GM12878 (cell line): Measurements from ENCODE around the gene ZFP90. TPM values are rescaled to one million over a fixed set of nuclear protein-coding genes. Genes with fewer than 3 reads are reported as not detected.

Experiments
- ATAC-seq: fragments of 200-7000 bp; cut with Tn5 transposase; 3 replicates; pipeline ENCODE4 v1.9.1; 2020; ENCODE audit warnings: mild to moderate bottlenecking, moderate library complexity
- BruUV-seq: library from RNA; stranded (reverse); fragments of 400-500 nt; replicated peaks from 2 replicates; lab custom pipeline; 2021; lab: Mats Ljungman, UMichigan
- CTCF ChIA-PET: fragments of 300-600 bp; sonication (Branson Sonifier 250); formaldehyde crosslinking; extraction: SDS; loops from one replicate; lab custom pipeline; 2021; ENCODE audit warnings: inconsistent platforms; lab: Yijun Ruan, JAX
- POLR2A ChIA-PET: fragments of 350-600 bp; formaldehyde crosslinking; extraction: SDS; loops from one replicate; lab custom pipeline; 2021; ENCODE audit warnings: inconsistent platforms; lab: Charles Lee
- RAD21 ChIA-PET: fragments of 300-600 bp; sonication (Branson Sonifier 250); formaldehyde crosslinking; loops from one replicate; lab custom pipeline; 2023; ENCODE audit warnings: antibody characterized with exemption; ENCODE audit not compliant: unreplicated experiment; lab: Charles Lee
- SMC1A ChIA-PET: fragments of 300-600 bp; sonication (Branson Sonifier 250); formaldehyde crosslinking; loops from one replicate; lab custom pipeline; 2023; ENCODE audit not compliant: unreplicated experiment, uncharacterized antibody; lab: Charles Lee
- DNase-seq: peaks from one replicate; pipeline ENCODE4 v3.0.0-alpha.2; 2011; ENCODE audit warnings: low read depth, low spot score
- FAIRE-seq: peaks from 3 replicates; lab custom pipeline; 2011; peaks lifted over from hg19 to GRCh38; lab: Jason Lieb, UNC
- H2AFZ ChIP-seq: 2 replicates; pipeline ENCODE4 v1.6.0; 2011; ENCODE audit warnings: low read depth, low read length, control low read depth; ENCODE audit not compliant: control insufficient read depth
- H3K27ac ChIP-seq: 2 replicates; pipeline ENCODE4 v1.5.1; 2011; ENCODE audit warnings: control low read depth; ENCODE audit not compliant: control insufficient read depth, insufficient read depth
- H3K27me3 ChIP-seq, 2 experiments: replicated peaks in 1 of 2; 2 replicates each; pipeline versions ENCODE4 v1.6.0 to v1.6.1; 2011; ENCODE audit warnings: low read length in 1 of 2; ENCODE audit not compliant: control insufficient read depth in 2 of 2, insufficient read depth in 2 of 2
- H3K36me3 ChIP-seq, 2 experiments: 2 replicates each; pipeline ENCODE4 v1.5.1; 2011; ENCODE audit warnings: low read length in 1 of 2; ENCODE audit not compliant: control insufficient read depth in 2 of 2, insufficient read depth in 2 of 2
- H3K4me1 ChIP-seq: 2 replicates; pipeline ENCODE4 v1.6.1; 2011; ENCODE audit warnings: mild to moderate bottlenecking, low read length, moderate library complexity, mixed read lengths; ENCODE audit not compliant: control insufficient read depth, insufficient read depth
- H3K4me2 ChIP-seq: 2 replicates; pipeline ENCODE4 v1.6.0; 2011; ENCODE audit warnings: control low read depth; ENCODE audit not compliant: control insufficient read depth, insufficient read depth
- H3K4me3 ChIP-seq: fragments of 200-600 bp; sonication (generic); 2 replicates; pipeline ENCODE4 v1.5.1; 2016
- H3K79me2 ChIP-seq: 2 replicates; pipeline ENCODE4 v1.6.0; 2011; ENCODE audit warnings: low read length; ENCODE audit not compliant: control insufficient read depth, insufficient read depth
- H3K9ac ChIP-seq: 2 replicates; pipeline ENCODE4 v1.8.0; 2011; ENCODE audit warnings: low read length, control low read depth, mixed read lengths; ENCODE audit not compliant: control insufficient read depth, insufficient read depth
- H3K9me3 ChIP-seq: replicated peaks from 3 replicates; pipeline ENCODE4 v1.5.1; 2011; ENCODE audit warnings: mild to moderate bottlenecking, low read length; ENCODE audit not compliant: control insufficient read depth, insufficient read depth
- H4K20me1 ChIP-seq: 2 replicates; pipeline ENCODE4 v1.6.0; 2011; ENCODE audit not compliant: control insufficient read depth, insufficient read depth
- ATF7 ChIP-seq: fragments of 450-650 bp; IDR thresholded peaks from 2 replicates; pipeline ENCODE4 v1.6.1; 2016; ENCODE audit warnings: low read depth, mild to moderate bottlenecking
- EED ChIP-seq: sonication (generic); IDR thresholded peaks from 2 replicates; pipeline ENCODE4 v1.6.1; 2016; ENCODE audit warnings: antibody characterized with exemption, low read depth
- FOXK2 ChIP-seq: fragments of 450-650 bp; IDR thresholded peaks from 2 replicates; pipeline ENCODE4 v1.6.1; 2017; ENCODE audit warnings: mild to moderate bottlenecking, moderate library complexity
- FOXM1 ChIP-seq: IDR thresholded peaks from 2 replicates; pipeline ENCODE4 v1.6.1; 2012; ENCODE audit warnings: low read depth, mild to moderate bottlenecking, inconsistent platforms, low read length, moderate library complexity
- IRF4 ChIP-seq: IDR thresholded peaks from 2 replicates; pipeline ENCODE4 v1.6.1; 2011; ENCODE audit warnings: low read depth, low read length
- JUND ChIP-seq: IDR thresholded peaks from 2 replicates; pipeline ENCODE4 v1.6.1; 2012; ENCODE audit warnings: low read depth, mild to moderate bottlenecking, low read length, improper control_type of control experiment, moderate library complexity
- MYB ChIP-seq: fragments of 150-350 bp; IDR thresholded peaks from 2 replicates; pipeline ENCODE4 v1.6.1; 2014; ENCODE audit warnings: mild to moderate bottlenecking, low read depth, low read length, borderline replicate concordance
- MYC ChIP-seq: IDR thresholded peaks from 2 replicates; pipeline ENCODE4 v1.6.1; 2011; ENCODE audit warnings: mild to moderate bottlenecking, low read length, moderate library complexity, inconsistent platforms; ENCODE audit not compliant: insufficient read depth, insufficient replicate concordance, insufficient read length, severe bottlenecking
- SRF ChIP-seq, 2 experiments: IDR thresholded peaks; 2 replicates each; pipeline ENCODE4 v1.6.1; 2011; ENCODE audit warnings: low read depth in 2 of 2, low read length in 2 of 2, mild to moderate bottlenecking in 1 of 2, moderate library complexity in 1 of 2
- SUZ12 ChIP-seq: fragments of 200-600 bp; sonication (generic); IDR thresholded peaks from one replicate; pipeline ENCODE4 v1.6.1; 2018; ENCODE audit warnings: antibody characterized with exemption, mild to moderate bottlenecking; ENCODE audit not compliant: unreplicated experiment
- TCF3 ChIP-seq: IDR thresholded peaks from 2 replicates; pipeline ENCODE4 v1.6.1; 2012; ENCODE audit warnings: low read depth, mild to moderate bottlenecking, low read length, borderline replicate concordance; ENCODE audit not compliant: insufficient read depth
- USF1 ChIP-seq: IDR thresholded peaks from 2 replicates; pipeline ENCODE4 v1.6.1; 2011; ENCODE audit warnings: borderline replicate concordance, low read depth, mild to moderate bottlenecking, moderate library complexity, mixed read lengths, low read length; ENCODE audit not compliant: insufficient read depth; ENCODE audit errors: extremely low read length
- ZBTB11 ChIP-seq: fragments of 450-650 bp; formaldehyde crosslinking; IDR thresholded peaks from 2 replicates; pipeline ENCODE4 v1.5.0; 2022; ENCODE audit warnings: mild to moderate bottlenecking, missing genetic modification characterization
- ZNF207 ChIP-seq: fragments of 450-650 bp; IDR thresholded peaks from 2 replicates; pipeline ENCODE4 v1.6.1; 2014; ENCODE audit warnings: antibody characterized with exemption, mild to moderate bottlenecking, borderline replicate concordance
- ZNF384 ChIP-seq: IDR thresholded peaks from 2 replicates; pipeline ENCODE4 v1.6.1; 2012; ENCODE audit warnings: low read depth, mild to moderate bottlenecking, low read length, improper control_type of control experiment, borderline replicate concordance
- WGBS: methylation state at CpG from one replicate; pipeline ENCODE4 v1.1.6; 2016; ENCODE audit warnings: low lambda C conversion rate; ENCODE audit not compliant: insufficient replicate concordance, insufficient coverage; ENCODE audit errors: missing lambda C conversion rate; 5-methylcytosine and 5-hydroxymethylcytosine counted together
- in situ Hi-C: fragments of 300-500 bp; cut with MboI; formaldehyde crosslinking; loops from 9 replicates; pipeline ENCODE4 v1.14.3; 2018; ENCODE audit warnings: mixed read lengths
- intact Hi-C: fragments of 100-400 bp; cut with micrococcal nuclease; formaldehyde crosslinking; loops from one replicate; pipeline ENCODE4 v1.14.2; 2022; ENCODE audit not compliant: unreplicated experiment
- polyA plus RNA-seq, 11 experiments: library from polyadenylated mRNA; depleted of rRNA in 4 of 11; unstranded in 6 of 11; stranded (reverse) in 5 of 11; fragments of >200 nt; fragmentation: Nextera tagmentation in 4 of 11; fragmentation: Illumina TruSeq in 1 of 11; extraction: Ambion mirVana in 4 of 11; extraction: Trizol in 1 of 11; gene quantifications; 1 replicate in 1 of 11; 2 replicates in 10 of 11; pipeline versions ENCODE4 v1.2.1 to v1.2.3, GENCODE V29; 2011 to 2016; ENCODE audit warnings: inconsistent platforms in 2 of 11, missing spikeins in 2 of 11, low read depth in 1 of 11
- total RNA-seq, 4 experiments: library from RNA; depleted of rRNA in 3 of 4; stranded (reverse); fragments of >200 nt in 3 of 4; fragmentation: Illumina TruSeq in 1 of 4; extraction: Trizol in 1 of 4; gene quantifications; 2 replicates each; pipeline versions ENCODE4 v1.2.1 to v1.2.3, GENCODE V29; 2013 to 2021

Gene ZFP90
- total and polyA plus RNA-seq, 10 of the 15 experiments (the other 5 are each of a cell fraction or from before 2014, with no cell fraction given) = 3.3 to 20.0 (median 15.4) TPM

- no peak for ATAC-seq
- ChIA-PET CTCF (interaction anchor here (2.2 kb wide), 1 partner anchor 68 kb away, joined by 8 read pairs; no protein-coding TSS in a partner anchor), SMC1A (interaction anchor here (1.3 kb wide), 1 partner anchor 20 kb away, joined by 4 read pairs; no protein-coding TSS in a partner anchor), RAD21 (interaction anchor here (0.7 kb wide), 1 partner anchor 362 kb away, joined by 3 read pairs; no protein-coding TSS in a partner anchor), POLR2A (no interaction called here)
- no peak for DNase-seq
- H3K27ac ChIP-seq = no peak overlapping the region
- no peaks in the 10 kb centered on the region for H4K20me1 ChIP-seq
- no peaks in the 10 kb centered on the region for H3K4me1 ChIP-seq
- H3K9me3 ChIP-seq = no peaks in the 10 kb centered on the region; the same call in 1 of the 3 replicates
- no peak overlapping the region for H3K4me2 ChIP-seq
- H3K36me3 ChIP-seq = no peaks in the 10 kb centered on the region
- in situ Hi-C loops (no loop called here), intact Hi-C loops (no loop called here)
- no peaks in the 10 kb centered on the region for H3K27me3 ChIP-seq
- H3K4me3 ChIP-seq = no peak overlapping the region
- TF ChIP-seq USF1 (no peak), ATF7 (no peak), MYB (no peak), SUZ12 (no peak), SRF (IDR thresholded peaks at IDR 0.05; ENCODE audit: low read depth in 2 of 2, low read length in 2 of 2) (no peak), MYC (no peak), TCF3 (no peak), FOXK2 (no peak), ZNF384 (no peak), ZBTB11 (no peak), FOXM1 (no peak), IRF4 (no peak), JUND (no peak), EED (no peak), ZNF207 (no peak)
- 72% methylated on average over 6 of the region's 6 CpGs for WGBS
- no peak overlapping the region for H2AFZ ChIP-seq
- H3K79me2 ChIP-seq = no peaks in the 10 kb centered on the region
- BruUV-seq = no TSS peak
- no peak overlapping the region for H3K9ac ChIP-seq
- FAIRE-seq = no peak
Measured at GRCh38 chr16:68596266-68596665, 57.2 kb downstream of the ZFP90 start.
